ENCODE results near the gene TAF4B.

The TAF4B gene

DNA sequence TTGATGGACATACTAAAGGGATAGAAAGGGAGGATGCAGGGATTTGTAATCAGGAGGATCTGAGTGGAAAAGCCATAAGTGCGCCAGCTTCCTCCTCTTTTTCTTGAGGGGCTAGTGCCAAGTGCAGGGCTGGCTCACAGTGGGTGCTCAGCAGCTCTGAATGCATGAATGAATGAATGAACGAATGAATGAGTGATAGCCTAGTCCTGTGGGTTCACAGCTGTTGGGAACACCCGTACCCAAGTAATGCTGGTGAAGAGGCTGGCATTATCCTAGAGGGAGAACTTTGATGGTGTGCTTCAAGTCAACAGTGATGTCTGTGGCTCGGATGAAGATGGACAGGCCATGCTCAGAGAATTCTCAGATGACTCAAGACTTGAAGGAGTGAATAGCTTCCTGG, 213.3 kb downstream of the TAF4B start:
- H3K27ac ChIP-seq (ENCODE audit: low read depth, low read length), result no peak overlapping the region

DNA sequence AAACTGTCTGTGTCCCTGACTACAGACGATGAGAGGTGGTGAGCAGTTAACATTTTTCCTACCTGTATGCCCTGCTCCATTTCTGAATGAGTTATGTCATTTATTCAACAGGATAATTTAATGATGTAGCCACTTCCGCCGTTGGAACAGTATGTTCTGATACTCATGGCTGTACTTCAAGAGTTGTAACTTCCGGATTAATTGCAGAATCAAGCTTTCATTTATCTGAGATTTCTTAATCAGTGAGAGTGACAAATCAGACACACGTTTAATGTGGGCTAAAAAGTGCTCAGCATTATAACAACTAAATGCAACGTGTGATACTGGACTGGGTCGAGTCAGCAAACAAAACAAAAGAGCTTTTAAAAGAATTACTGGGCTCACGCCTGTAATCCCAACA, 214.4 kb downstream of the TAF4B start:
- H3K9ac ChIP-seq (ENCODE audit: low read length), result no peak overlapping the region
- no peaks in the 10 kb centered on the region for H4K20me1 ChIP-seq (ENCODE audit: low read depth, low read length)
- H3K27me3 ChIP-seq (ENCODE audit: low read length), result no peaks in the 10 kb centered on the region
- H3F3A ChIP-seq (ENCODE audit: insufficient read depth), result no peaks in the 10 kb centered on the region
- no peaks in the 10 kb centered on the region for H3K36me3 ChIP-seq (ENCODE audit: low read length)
- no peak overlapping the region for H3K4me3 ChIP-seq (ENCODE audit: insufficient read depth, low read length, poor library complexity, severe bottlenecking)
- H3K79me2 ChIP-seq (ENCODE audit: insufficient read depth, low read length), result no peaks in the 10 kb centered on the region
- H3K9me2 ChIP-seq (replicated peaks; ENCODE audit: insufficient read depth, low read length), result no peaks in the 10 kb centered on the region
- H3K9me3 ChIP-seq (ENCODE audit: insufficient read depth, low read length), result no peaks in the 10 kb centered on the region
- H2AFZ ChIP-seq (ENCODE audit: low read depth, low read length, severe bottlenecking), result no peak overlapping the region
- H3K4me2 ChIP-seq (ENCODE audit: low read depth, low read length, poor library complexity, severe bottlenecking), result no peak overlapping the region
- TF ChIP-seq, protein P1, sequence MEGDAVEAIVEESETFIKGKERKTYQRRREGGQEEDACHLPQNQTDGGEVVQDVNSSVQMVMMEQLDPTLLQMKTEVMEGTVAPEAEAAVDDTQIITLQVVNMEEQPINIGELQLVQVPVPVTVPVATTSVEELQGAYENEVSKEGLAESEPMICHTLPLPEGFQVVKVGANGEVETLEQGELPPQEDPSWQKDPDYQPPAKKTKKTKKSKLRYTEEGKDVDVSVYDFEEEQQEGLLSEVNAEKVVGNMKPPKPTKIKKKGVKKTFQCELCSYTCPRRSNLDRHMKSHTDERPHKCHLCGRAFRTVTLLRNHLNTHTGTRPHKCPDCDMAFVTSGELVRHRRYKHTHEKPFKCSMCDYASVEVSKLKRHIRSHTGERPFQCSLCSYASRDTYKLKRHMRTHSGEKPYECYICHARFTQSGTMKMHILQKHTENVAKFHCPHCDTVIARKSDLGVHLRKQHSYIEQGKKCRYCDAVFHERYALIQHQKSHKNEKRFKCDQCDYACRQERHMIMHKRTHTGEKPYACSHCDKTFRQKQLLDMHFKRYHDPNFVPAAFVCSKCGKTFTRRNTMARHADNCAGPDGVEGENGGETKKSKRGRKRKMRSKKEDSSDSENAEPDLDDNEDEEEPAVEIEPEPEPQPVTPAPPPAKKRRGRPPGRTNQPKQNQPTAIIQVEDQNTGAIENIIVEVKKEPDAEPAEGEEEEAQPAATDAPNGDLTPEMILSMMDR (IDR thresholded peaks at IDR 0.05; ENCODE audit: insufficient read depth, low read length, poor library complexity, severe bottlenecking), result no peak
- TF ChIP-seq EZH2phosphoT487 (conservative IDR thresholded peaks at IDR 0.05; ENCODE audit: low read length), result no peak
- no peak overlapping the region for H3K27ac ChIP-seq (ENCODE audit: low read depth, low read length)

More for the DNA sequence above, 213.3 kb downstream of the TAF4B start:
- Histone ChIP-seq H3K4me3 (ENCODE audit: insufficient read depth, low read length, poor library complexity, severe bottlenecking) (no peak overlapping the region), H2AFZ (ENCODE audit: low read depth, low read length, severe bottlenecking) (no peak overlapping the region), H3F3A (ENCODE audit: insufficient read depth) (no peaks in the 10 kb centered on the region), H3K9me3 (ENCODE audit: insufficient read depth, low read length) (no peaks in the 10 kb centered on the region), H3K27me3 (ENCODE audit: low read length) (no peaks in the 10 kb centered on the region), H4K20me1 (ENCODE audit: low read depth, low read length) (no peaks in the 10 kb centered on the region), H3K79me2 (ENCODE audit: insufficient read depth, low read length) (no peaks in the 10 kb centered on the region), H3K36me3 (ENCODE audit: low read length) (0 out of 2 replicates have a peak, but pooled peaks cover 2% of the 10 kb centered on the region), H3K4me2 (ENCODE audit: low read depth, low read length, poor library complexity, severe bottlenecking) (no peak overlapping the region), H3K9ac (ENCODE audit: low read length) (no peak overlapping the region), H3K9me2 (replicated peaks; ENCODE audit: insufficient read depth, low read length) (no peaks in the 10 kb centered on the region)
- TF ChIP-seq, protein P1 (IDR thresholded peaks at IDR 0.05; ENCODE audit: insufficient read depth, low read length, poor library complexity, severe bottlenecking), result no peak
- TF ChIP-seq EZH2phosphoT487 (conservative IDR thresholded peaks at IDR 0.05; ENCODE audit: low read length), result no peak

Data from SU-DHL-6 (cell line).